Upper lobe of right lung (tissue), 1 donor: Measurements from ENCODE around the gene REN. TPM values are rescaled to one million over a fixed set of nuclear protein-coding genes. Genes with fewer than 3 reads are reported as not detected.

Experiments
- ATAC-seq: fragments of 200-7000 bp; cut with Tn5 transposase; one replicate; pipeline ENCODE4 v1.9.1; 2020; ENCODE audit warnings: mild to moderate bottlenecking, moderate library complexity
- DNase-seq: peaks from one replicate; pipeline ENCODE4 v3.0.0-alpha.2; 2020
- H3K27ac ChIP-seq: fragments of 200-600 bp; one replicate; pipeline ENCODE4 v1.8.0; 2022
- H3K27me3 ChIP-seq: fragments of 200-600 bp; one replicate; pipeline ENCODE4 v1.8.0; 2022; ENCODE audit warnings: mild to moderate bottlenecking
- H3K36me3 ChIP-seq: fragments of 200-600 bp; one replicate; pipeline ENCODE4 v1.8.0; 2022
- H3K4me1 ChIP-seq: fragments of 200-600 bp; one replicate; pipeline ENCODE4 v1.8.0; 2022
- H3K4me3 ChIP-seq: fragments of 200-600 bp; one replicate; pipeline ENCODE4 v1.8.0; 2022; ENCODE audit warnings: mild to moderate bottlenecking
- H3K9me3 ChIP-seq: fragments of 200-600 bp; one replicate; pipeline ENCODE4 v1.8.0; 2022
- CTCF ChIP-seq: fragments of 200-600 bp; IDR thresholded peaks from one replicate; pipeline ENCODE4 v1.8.0; 2022; ENCODE audit warnings: antibody characterized with exemption
- intact Hi-C: fragments of 100-400 bp; cut with DNase I; formaldehyde crosslinking; loops from one replicate; pipeline ENCODE4 v1.11.0; 2022
- total RNA-seq: library from RNA; stranded (reverse); fragmentation: NEBNext Ultra II Directional; extraction: Animal tissue kit (Norgen Biotek cat#: 25700); gene quantifications from one replicate; pipeline ENCODE4 v1.2.1, GENCODE V29; 2021
- donor health status: DM: no; HTN: yes; CAD: no; lungs with severe emphysema.

Gene REN
- total RNA-seq, 1 donor from 2014 or later = 0.81 TPM

- no peak overlapping the region for H3K4me3 ChIP-seq
- intact Hi-C loops = no loop called here
Measured at GRCh38 chr1:204157962-204158361, 8.2 kb downstream of the REN start.

GRCh38 chr1:204155881-204156280 is 10.3 kb downstream of the REN start:
- TF ChIP-seq CTCF = no peak
- no peak for DNase-seq
- no peak overlapping the region for H3K4me3 ChIP-seq
- no peaks in the 10 kb centered on the region for H3K27me3 ChIP-seq
- no peak overlapping the region for H3K27ac ChIP-seq
- no peaks in the 10 kb centered on the region for H3K36me3 ChIP-seq
- H3K9me3 ChIP-seq = no peaks in the 10 kb centered on the region
- H3K4me1 ChIP-seq = peaks cover 12% of the 10 kb centered on the region
- no peak for ATAC-seq
- intact Hi-C loops = no loop called here

More at GRCh38 chr1:204157962-204158361, 8.2 kb downstream of the REN start:
- Histone ChIP-seq H3K27ac (no peak overlapping the region), H3K4me1 (peaks cover 6% of the 10 kb centered on the region), H3K36me3 (no peaks in the 10 kb centered on the region), H3K27me3 (no peaks in the 10 kb centered on the region), H3K9me3 (no peaks in the 10 kb centered on the region)
- DNase-seq (no peak), ATAC-seq (peak; percentile 8)
- TF ChIP-seq CTCF = no peak

GRCh38 chr1:204154568-204155255 is 11.4 kb downstream of the REN start:
- intact Hi-C loops = no loop called here
- Histone ChIP-seq H3K27me3 (no peaks in the 10 kb centered on the region), H3K4me1 (peaks cover 12% of the 10 kb centered on the region), H3K36me3 (no peaks in the 10 kb centered on the region), H3K9me3 (no peaks in the 10 kb centered on the region), H3K27ac (no peak overlapping the region), H3K4me3 (no peak overlapping the region)
- no peak for TF ChIP-seq CTCF
- DNase-seq = no peak
- ATAC-seq = no peak

- DNase-seq (no peak), ATAC-seq (no peak)
- H3K4me3 ChIP-seq = no peak overlapping the region
- no peaks in the 10 kb centered on the region for H3K27me3 ChIP-seq
- no peaks in the 10 kb centered on the region for H3K36me3 ChIP-seq
- H3K27ac ChIP-seq = no peak overlapping the region
- intact Hi-C loops = no loop called here
- no peak for TF ChIP-seq CTCF
- no peaks in the 10 kb centered on the region for H3K9me3 ChIP-seq
- peaks cover 12% of the 10 kb centered on the region for H3K4me1 ChIP-seq
Measured at GRCh38 chr1:204153667-204154066, 12.5 kb downstream of the REN start.

- intact Hi-C loops = no loop called here
- ATAC-seq (peak; percentile 22), DNase-seq (no peak)
- Histone ChIP-seq H3K4me3 (peak overlapping the region; percentile 71), H3K27ac (no peak overlapping the region), H3K27me3 (no peaks in the 10 kb centered on the region), H3K36me3 (no peaks in the 10 kb centered on the region), H3K9me3 (no peaks in the 10 kb centered on the region), H3K4me1 (peaks cover 12% of the 10 kb centered on the region)
- TF ChIP-seq CTCF = no peak
Measured at GRCh38 chr1:204152310-204153044, 13.7 kb downstream of the REN start.
